ENCODE data around the gene VSTM4.

The VSTM4 gene

DNA sequence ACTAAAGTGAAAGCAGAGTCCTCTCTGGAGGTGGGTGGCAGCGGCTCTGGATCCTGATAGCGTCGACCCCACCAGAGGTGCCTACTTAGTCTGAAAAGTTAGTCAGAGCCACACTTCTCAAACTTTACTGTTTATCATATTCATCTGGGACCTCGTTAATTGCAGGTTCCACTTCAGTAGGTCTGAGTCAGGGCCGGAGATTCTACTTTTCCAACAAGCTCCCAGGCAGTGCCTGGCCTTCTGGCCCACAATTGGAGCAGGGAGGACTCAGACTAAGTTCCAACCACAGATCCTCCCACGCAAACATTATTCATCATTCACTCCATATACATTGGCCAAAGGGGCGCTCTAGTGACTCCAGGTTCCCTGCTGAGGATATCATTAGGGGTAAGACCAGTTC, 78.1 kb downstream of the VSTM4 start:
- no peak for DNase-seq

GRCh38 chr10:49036638-49037037, 78.7 kb downstream of the VSTM4 start:
- DNase-seq = no peak

GRCh38 chr10:49035920-49036319, 79.4 kb downstream of the VSTM4 start:
- no peak for DNase-seq

DNA sequence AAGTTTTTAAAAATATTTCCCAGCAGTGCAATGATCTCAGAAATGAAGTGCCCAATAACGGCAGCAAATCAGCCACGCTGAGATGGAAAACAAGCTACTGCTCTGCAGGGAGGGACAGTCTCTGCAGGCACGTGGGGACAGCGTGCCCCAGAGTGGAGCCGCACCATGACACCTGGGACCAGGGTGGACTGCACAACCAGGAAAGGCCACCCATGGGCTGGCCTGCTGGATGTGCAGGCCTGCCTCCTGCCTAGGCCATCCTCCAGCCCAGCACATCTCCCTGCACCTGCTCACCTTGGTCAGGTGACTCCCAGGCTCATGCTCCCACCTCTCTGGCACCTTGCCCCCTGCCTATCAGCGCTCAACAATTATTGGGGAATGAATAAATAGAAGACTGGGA, 80.4 kb downstream of the VSTM4 start:
- no peak for DNase-seq

- DNase-seq = no peak
Observed at GRCh38 chr10:49033939-49034338, 81.4 kb downstream of the VSTM4 start.

DNA sequence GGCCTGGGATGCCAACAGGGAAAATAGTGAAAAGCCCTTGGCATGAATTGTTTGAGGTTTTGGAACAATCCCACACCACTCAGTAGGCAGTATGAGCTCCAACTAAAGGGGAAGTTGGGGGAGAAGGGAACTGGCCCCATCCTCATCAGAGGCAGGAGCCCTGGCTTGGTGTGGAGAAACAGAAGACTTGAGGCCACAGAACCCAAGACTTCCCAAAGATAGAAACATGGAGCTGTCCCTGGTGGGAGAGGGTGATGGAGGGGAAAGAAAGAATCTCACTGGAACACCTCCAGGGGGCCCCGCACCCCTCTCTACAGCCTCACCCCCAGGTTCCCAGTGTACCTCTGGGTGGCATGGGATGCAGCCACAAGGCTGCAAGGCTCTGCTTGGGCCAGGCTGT, 85.7 kb downstream of the VSTM4 start:
- no peak for DNase-seq

- DNase-seq = no peak
Observed at GRCh38 chr10:49028639-49029038, 86.7 kb downstream of the VSTM4 start.

- no peak for DNase-seq
Observed at GRCh38 chr10:49025347-49025983, 89.9 kb downstream of the VSTM4 start.

DNA sequence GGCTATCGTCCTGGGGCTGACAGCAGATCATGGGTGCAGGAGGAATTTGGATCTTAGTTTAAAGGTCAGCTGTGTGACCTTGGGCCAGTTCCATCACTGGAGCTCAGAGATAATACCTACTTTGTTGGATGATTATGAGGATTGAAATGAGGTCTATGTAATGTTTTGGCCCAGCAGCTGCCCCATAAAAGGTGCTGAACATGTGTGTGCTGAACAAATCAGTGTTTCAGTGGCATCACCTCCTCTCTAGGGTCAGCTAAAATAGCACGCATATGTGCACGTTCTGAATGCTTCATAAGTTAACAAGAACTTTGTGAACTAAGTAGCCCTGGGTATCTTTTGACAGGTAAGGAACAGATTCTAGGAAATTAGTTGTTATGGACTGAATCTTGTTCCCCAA, 90.8 kb downstream of the VSTM4 start:
- no peak for DNase-seq

DNA sequence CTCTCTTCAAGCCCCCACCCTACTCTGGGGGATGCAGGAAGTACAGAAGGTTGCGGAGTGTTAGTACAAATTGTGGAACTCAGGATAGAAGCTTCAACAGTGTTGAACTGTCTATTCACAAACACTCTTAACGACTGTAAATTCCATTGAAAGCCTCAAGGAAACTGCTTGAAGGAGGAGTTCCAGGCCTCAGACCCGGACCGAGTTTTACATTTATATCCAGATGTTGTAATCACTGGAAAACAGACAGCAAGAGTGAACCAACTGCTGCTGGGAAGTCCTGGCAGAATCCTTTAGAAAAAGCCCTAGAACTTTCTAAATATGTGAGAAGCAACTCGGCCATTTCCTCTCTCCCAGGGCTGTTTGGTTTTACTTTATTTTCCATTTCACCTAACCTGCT, 91.6 kb downstream of the VSTM4 start:
- DNase-seq = no peak

- DNase-seq = no peak
Observed at GRCh38 chr10:49023071-49023470, 92.3 kb downstream of the VSTM4 start.

- no peak for DNase-seq
Observed at GRCh38 chr10:49021685-49022084, 93.6 kb downstream of the VSTM4 start.

DNA sequence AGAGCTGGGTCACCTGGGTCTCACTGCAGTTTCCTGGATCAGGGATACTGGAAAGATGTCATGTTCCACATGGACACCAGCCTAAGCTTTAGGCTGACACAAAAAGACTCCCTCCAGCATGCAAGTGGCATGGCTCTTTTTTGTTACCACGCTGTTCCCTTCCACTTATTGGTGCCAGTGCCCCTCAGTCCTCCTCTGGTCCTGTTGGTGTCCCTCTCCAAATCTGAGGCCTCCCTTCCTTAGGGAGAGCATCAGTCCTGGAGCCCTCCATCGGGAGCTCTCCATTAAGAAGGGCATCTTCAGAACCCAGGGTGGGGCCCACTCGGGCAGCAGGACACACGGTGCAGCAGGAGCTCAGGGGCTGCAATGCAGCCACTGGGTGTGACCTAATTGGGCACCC, 99.6 kb downstream of the VSTM4 start:
- DNase-seq = no peak

DNA sequence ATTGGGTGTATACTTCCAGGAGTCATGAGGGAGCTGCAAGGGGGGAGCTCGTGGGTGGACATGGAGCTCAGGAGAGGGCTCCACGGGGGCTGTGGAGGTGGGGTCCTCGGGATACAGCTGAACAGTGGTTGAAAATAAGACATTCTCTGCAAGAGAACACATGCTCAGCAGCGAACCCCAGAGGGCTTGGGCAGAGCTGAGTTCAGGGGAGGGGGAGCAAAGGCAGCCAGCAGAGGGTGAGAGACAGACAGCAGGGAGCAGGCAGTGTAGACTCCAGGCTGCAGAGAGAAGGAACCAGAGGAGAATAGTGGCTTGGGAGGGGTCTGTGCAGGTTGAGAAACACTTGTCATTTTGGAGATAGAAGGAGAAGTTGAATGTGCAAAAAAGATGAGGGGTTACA, 102.7 kb downstream of the VSTM4 start:
- DNase-seq = no peak

DNA sequence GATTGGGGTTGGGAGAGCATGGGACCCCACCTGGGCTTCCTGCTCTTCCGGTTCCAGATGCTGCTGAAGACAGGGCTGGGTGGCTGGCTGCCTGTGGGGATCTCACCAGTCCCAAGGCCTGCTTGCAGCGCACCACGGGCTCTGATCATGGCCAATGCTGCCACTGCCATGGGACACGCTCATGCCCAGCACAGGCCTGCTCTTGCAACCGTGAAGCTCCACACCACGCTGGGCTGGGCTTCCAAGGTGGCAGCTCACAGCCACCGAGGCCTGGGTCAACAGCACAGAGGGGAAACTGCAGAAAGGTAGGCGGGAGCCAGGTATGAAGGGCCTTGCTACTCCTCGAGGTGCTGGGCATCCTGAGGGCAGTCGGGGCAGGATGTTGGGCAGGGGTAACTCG, 103.6 kb downstream of the VSTM4 start:
- no peak for DNase-seq

GRCh38 chr10:49010865-49011264, 104.5 kb downstream of the VSTM4 start:
- DNase-seq = no peak

GRCh38 chr10:49010295-49010694, 105.0 kb downstream of the VSTM4 start:
- no peak for DNase-seq

- no peak for DNase-seq
Observed at GRCh38 chr10:49009199-49009979, 105.9 kb downstream of the VSTM4 start.

DNA sequence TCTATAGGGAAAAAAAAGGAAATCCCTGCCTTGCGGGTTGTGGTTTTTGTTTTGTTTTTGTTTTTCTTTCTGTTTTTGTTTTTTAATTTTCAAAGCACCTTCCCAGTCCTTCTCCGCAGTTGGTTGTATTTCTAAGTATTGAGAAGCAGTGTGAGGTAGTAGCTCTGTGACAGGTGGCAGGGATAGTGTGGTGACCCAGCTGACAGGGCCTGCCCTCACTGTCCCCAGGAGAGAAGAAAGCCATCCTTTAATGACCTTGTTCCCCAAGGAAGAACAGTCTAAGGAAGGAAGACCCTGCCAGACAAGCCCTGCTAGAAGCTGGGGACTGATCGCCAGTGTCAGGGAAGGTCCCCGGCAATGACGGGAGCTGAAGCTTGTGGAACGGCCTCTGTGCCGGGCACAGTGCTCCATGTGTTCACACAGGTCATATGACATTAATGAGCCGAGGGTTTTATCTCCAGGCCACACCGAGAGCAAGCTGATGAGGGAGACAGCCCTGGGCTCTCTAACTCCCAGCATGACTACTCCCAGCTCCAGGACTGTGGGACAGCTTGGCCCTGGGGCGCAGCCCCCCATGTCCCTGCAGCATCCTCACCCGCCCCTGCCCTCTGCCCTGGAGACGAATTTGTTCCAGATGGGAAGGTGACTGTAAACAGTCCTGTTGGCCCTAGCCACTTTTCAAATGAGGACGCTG, 106.7 kb downstream of the VSTM4 start:
- DNase-seq = no peak

DNA sequence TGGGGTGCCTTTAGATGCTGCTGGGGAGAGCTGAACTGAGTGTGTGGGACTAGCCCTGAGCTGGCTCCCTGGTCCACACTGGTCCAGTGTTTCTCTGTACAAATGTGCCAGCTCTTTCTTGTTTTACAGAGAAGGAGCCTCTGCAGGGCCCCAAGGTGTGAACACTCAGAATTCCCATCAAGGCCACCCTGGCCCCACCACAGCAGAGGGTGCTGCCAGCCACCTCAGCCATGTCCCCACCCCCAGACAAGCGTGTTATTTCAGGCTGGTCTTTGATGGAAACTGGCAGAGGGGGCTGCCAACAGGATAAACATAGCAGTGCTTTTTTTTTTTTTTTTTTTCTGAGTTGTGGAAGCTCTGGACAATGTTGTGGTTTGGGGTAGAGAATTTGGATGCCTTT, 107.2 kb downstream of the VSTM4 start:
- no peak for DNase-seq

GRCh38 chr10:49007129-49007528, 108.2 kb downstream of the VSTM4 start:
- no peak for DNase-seq

- DNase-seq = no peak
Observed at GRCh38 chr10:49005270-49005669, 110.1 kb downstream of the VSTM4 start.

GRCh38 chr10:49001870-49002672, 113.3 kb downstream of the VSTM4 start:
- DNase-seq = no peak

All from stimulated activated CD4-positive, alpha-beta T cell treated with anti-CD3 and anti-CD28 coated beads, Interleukin-4, amount 100 ng/mL, for 1 hour (primary cell).